Endothelial cell of umbilical vein (primary cell): ENCODE results near the gene CLCN3. TPM values are rescaled to one million over a fixed set of nuclear protein-coding genes. Genes with fewer than 3 reads are reported as not detected.

Source experiments
- BruUV-seq: library from RNA; stranded (reverse); fragments of 400-500 nt; replicated peaks from 2 replicates; lab custom pipeline; 2021; lab: Mats Ljungman, UMichigan
- CTCF ChIA-PET: fragments of 300-600, 350-600 bp; sonication (Branson Sonifier 250); formaldehyde crosslinking; loops from one replicate; lab custom pipeline; 2021; ENCODE audit warnings: antibody characterized with exemption, inconsistent platforms; lab: Charles Lee
- POLR2A ChIA-PET: fragments of 300-600, 350-600 bp; sonication (Branson Sonifier 250); formaldehyde crosslinking; loops from one replicate; lab custom pipeline; 2021; ENCODE audit warnings: antibody characterized with exemption, inconsistent platforms; lab: Charles Lee
- DNase-seq: peaks from one replicate; pipeline ENCODE4 v3.0.0-alpha.2; 2011; ENCODE audit warnings: low read depth, low spot score
- FAIRE-seq: peaks from 2 replicates; lab custom pipeline; 2011; peaks lifted over from hg19 to GRCh38; lab: Jason Lieb, UNC
- H2AFZ ChIP-seq: 2 replicates; pipeline ENCODE4 v1.6.0; 2012; ENCODE audit warnings: low read depth, low read length, control low read depth, inconsistent platforms
- H3K27ac ChIP-seq: 2 replicates; pipeline ENCODE4 v1.5.1; 2011; ENCODE audit warnings: low read depth, mild to moderate bottlenecking, control low read depth, low read length, moderate library complexity; ENCODE audit not compliant: insufficient read depth
- H3K27me3 ChIP-seq, 2 experiments: 2 replicates each; pipeline versions ENCODE4 v1.6.0 to v1.6.1; 2011; ENCODE audit warnings: low read length in 2 of 2, mixed read lengths in 1 of 2; ENCODE audit not compliant: control insufficient read depth in 2 of 2, insufficient read depth in 2 of 2
- H3K36me3 ChIP-seq, 2 experiments: 2 replicates in 1 of 2; 3 replicates in 1 of 2; pipeline ENCODE4 v1.5.1; 2011; ENCODE audit warnings: low read length in 2 of 2, mild to moderate bottlenecking in 1 of 2, moderate library complexity in 1 of 2; ENCODE audit not compliant: control insufficient read depth in 2 of 2, insufficient read depth in 2 of 2; ENCODE audit errors: extremely low read depth in 1 of 2
- H3K4me1 ChIP-seq: 3 replicates; pipeline ENCODE4 v1.5.1; 2011; ENCODE audit warnings: mild to moderate bottlenecking, low read length; ENCODE audit not compliant: control insufficient read depth, insufficient read depth; ENCODE audit errors: extremely low read depth
- H3K4me2 ChIP-seq: 2 replicates; pipeline ENCODE4 v1.6.1; 2011; ENCODE audit warnings: low read length, control low read depth, mixed read lengths; ENCODE audit not compliant: insufficient read depth
- H3K4me3 ChIP-seq, 3 experiments: fragments of 200-600 bp in 1 of 3; sonication (generic), shearing (Covaris generic) in 1 of 3; replicated peaks in 1 of 3; 2 replicates each; pipeline ENCODE4 v1.5.1; 2011 to 2016; ENCODE audit warnings: control low read depth in 3 of 3, low read length in 3 of 3, mild to moderate bottlenecking in 2 of 3, inconsistent platforms in 1 of 3, low read depth in 1 of 3, moderate library complexity in 1 of 3; ENCODE audit not compliant: insufficient read depth in 1 of 3
- H3K79me2 ChIP-seq: 2 replicates; pipeline ENCODE4 v1.6.0; 2012; ENCODE audit warnings: low read length, inconsistent platforms; ENCODE audit not compliant: control insufficient read depth, insufficient read depth
- H3K9ac ChIP-seq: replicated peaks from 2 replicates; pipeline ENCODE3; 2011; ENCODE audit warnings: low read length, control low read depth; ENCODE audit not compliant: insufficient read depth; ENCODE audit errors: extremely low read depth
- H3K9me1 ChIP-seq: replicated peaks from 3 replicates; pipeline ENCODE4 v1.6.0; 2011; ENCODE audit warnings: mild to moderate bottlenecking, low read length; ENCODE audit not compliant: control insufficient read depth, insufficient read depth; ENCODE audit errors: extremely low read depth
- H3K9me3 ChIP-seq: replicated peaks from 2 replicates; pipeline ENCODE4 v1.5.1; 2012; ENCODE audit warnings: low read length, inconsistent platforms; ENCODE audit not compliant: control insufficient read depth, insufficient read depth
- H4K20me1 ChIP-seq: replicated peaks from 2 replicates; pipeline ENCODE3; 2011; ENCODE audit warnings: mild to moderate bottlenecking, low read length; ENCODE audit not compliant: control insufficient read depth, insufficient read depth; ENCODE audit errors: extremely low read depth
- EZH2 ChIP-seq: IDR thresholded peaks from 2 replicates; pipeline ENCODE4 v1.6.1; 2012; ENCODE audit warnings: borderline replicate concordance, low read depth, mild to moderate bottlenecking, moderate library complexity, low read length, inconsistent platforms; ENCODE audit not compliant: severe bottlenecking
- FOS ChIP-seq: IDR thresholded peaks from 2 replicates; pipeline ENCODE4 v1.6.1; 2011; ENCODE audit warnings: mild to moderate bottlenecking, low read length, moderate library complexity, borderline replicate concordance; ENCODE audit not compliant: insufficient read depth
- GATA2 ChIP-seq: IDR thresholded peaks from 2 replicates; pipeline ENCODE4 v1.7.0; 2011; ENCODE audit warnings: low read depth, mild to moderate bottlenecking, moderate library complexity, mixed read lengths, low read length; ENCODE audit not compliant: insufficient read length, insufficient read depth
- JUN ChIP-seq: IDR thresholded peaks from 2 replicates; pipeline ENCODE4 v1.6.1; 2011; ENCODE audit warnings: borderline replicate concordance, low read depth; ENCODE audit not compliant: insufficient read length, insufficient read depth
- MYC ChIP-seq: IDR thresholded peaks from one replicate; pipeline ENCODE4 v1.6.1; 2011; ENCODE audit warnings: mild to moderate bottlenecking, low read depth, low read length
- POLR2A ChIP-seq: IDR thresholded peaks from 2 replicates; pipeline ENCODE4 v1.6.1; 2012; ENCODE audit warnings: low read depth, mild to moderate bottlenecking, control low read depth, low read length
- POLR2AphosphoS5 ChIP-seq: IDR thresholded peaks from 2 replicates; pipeline ENCODE4 v1.6.1; 2012; ENCODE audit warnings: low read depth, mild to moderate bottlenecking, control low read depth, low read length, moderate library complexity; ENCODE audit not compliant: insufficient read depth
- dilution Hi-C: fragments of 300-500 bp; cut with MboI; formaldehyde crosslinking; loops from one replicate; pipeline ENCODE4 v1.15.0; 2019; ENCODE audit warnings: low sequenced_read_pairs; ENCODE audit not compliant: extremely low pct_ligation_motif_present
- intact Hi-C: fragments of 100-400 bp; cut with micrococcal nuclease; formaldehyde crosslinking; loops from one replicate; pipeline ENCODE4 v1.10.0; 2022
- polyA plus RNA-seq, 4 experiments: library from polyadenylated mRNA; depleted of rRNA in 3 of 4; stranded (reverse) in 3 of 4; unstranded in 1 of 4; fragments of >200 nt; gene quantifications; 2 replicates each; pipeline versions ENCODE4 v1.2.1 to v1.2.3, GENCODE V29; 2011 to 2012; ENCODE audit warnings: missing spikeins in 1 of 4
- total RNA-seq: library from RNA; stranded (reverse); gene quantifications from 2 replicates; pipeline ENCODE4 v1.2.3, GENCODE V29; 2021
- TF ChIP-seq, protein P1 (sequence below): IDR thresholded peaks from 2 replicates; pipeline ENCODE4 v1.6.1; 2011; ENCODE audit not compliant: insufficient read depth, insufficient read length
- TF ChIP-seq, protein P2 (sequence below), 2 donors: IDR thresholded peaks; 1 replicate in 1 of 2; 2 replicates in 1 of 2; pipeline ENCODE4 v1.5.1; 2011; ENCODE audit warnings: low read length in 2 of 2, mild to moderate bottlenecking in 2 of 2, moderate library complexity in 2 of 2, control low read depth in 1 of 2, inconsistent platforms in 1 of 2, low read depth in 1 of 2; ENCODE audit not compliant: insufficient read depth in 1 of 2; ENCODE audit errors: extremely low read depth in 1 of 2

The CLCN3 gene
- total and polyA plus RNA-seq, 2 donors (not counting 3 experiments of a cell fraction or from before 2014, with no cell fraction given), result 16.5 to 51.4 TPM

DNA sequence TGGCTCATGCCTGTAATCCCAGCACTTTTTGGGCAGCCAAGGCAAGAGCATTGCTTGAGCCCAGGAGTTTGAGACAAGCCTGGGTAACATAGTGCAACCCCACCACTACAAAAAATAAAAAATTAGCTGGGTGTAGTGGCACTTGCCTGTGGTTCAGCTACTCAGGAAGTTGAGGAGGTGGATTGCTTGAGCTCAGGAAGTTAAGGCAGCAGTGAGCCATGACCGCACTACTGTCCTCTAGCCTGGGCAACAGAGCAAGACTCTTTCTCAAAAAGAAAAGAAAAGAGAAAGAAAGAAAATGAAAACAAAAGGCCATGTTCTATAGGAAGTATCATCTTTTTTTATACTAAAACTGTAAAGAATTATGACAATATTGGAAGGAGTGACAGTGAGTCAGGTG, 46.5 kb upstream of the CLCN3 start:
- Histone ChIP-seq H3K4me1 (no peaks in the 10 kb centered on the region), H3K36me3 (peaks cover 2 to 3% of the 10 kb centered on the region in 2 experiments), H3K79me2 (no peaks in the 10 kb centered on the region), H3K27ac (no peak overlapping the region), H2AFZ (no peak overlapping the region), H3K27me3 (no peaks in the 10 kb centered on the region), H3K9me1 (no peaks in the 10 kb centered on the region), H3K9ac (no peak overlapping the region), H3K9me3 (no peaks in the 10 kb centered on the region), H3K4me3 (no peak overlapping the region), H3K4me2 (no peak overlapping the region), H4K20me1 (no peaks in the 10 kb centered on the region)
- CTCF ChIA-PET, result no interaction called here
- no peak for FAIRE-seq
- no TSS peak for BruUV-seq
- intact Hi-C loops (no loop called here), dilution Hi-C loops (no loop called here)
- TF ChIP-seq MYC (no peak), POLR2A (no peak), POLR2AphosphoS5 (no peak), JUN (no peak), EZH2 (no peak), GATA2 (no peak), FOS (no peak)
- TF ChIP-seq, protein P1, sequence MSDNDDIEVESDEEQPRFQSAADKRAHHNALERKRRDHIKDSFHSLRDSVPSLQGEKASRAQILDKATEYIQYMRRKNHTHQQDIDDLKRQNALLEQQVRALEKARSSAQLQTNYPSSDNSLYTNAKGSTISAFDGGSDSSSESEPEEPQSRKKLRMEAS, result no peak
- TF ChIP-seq, protein P2, sequence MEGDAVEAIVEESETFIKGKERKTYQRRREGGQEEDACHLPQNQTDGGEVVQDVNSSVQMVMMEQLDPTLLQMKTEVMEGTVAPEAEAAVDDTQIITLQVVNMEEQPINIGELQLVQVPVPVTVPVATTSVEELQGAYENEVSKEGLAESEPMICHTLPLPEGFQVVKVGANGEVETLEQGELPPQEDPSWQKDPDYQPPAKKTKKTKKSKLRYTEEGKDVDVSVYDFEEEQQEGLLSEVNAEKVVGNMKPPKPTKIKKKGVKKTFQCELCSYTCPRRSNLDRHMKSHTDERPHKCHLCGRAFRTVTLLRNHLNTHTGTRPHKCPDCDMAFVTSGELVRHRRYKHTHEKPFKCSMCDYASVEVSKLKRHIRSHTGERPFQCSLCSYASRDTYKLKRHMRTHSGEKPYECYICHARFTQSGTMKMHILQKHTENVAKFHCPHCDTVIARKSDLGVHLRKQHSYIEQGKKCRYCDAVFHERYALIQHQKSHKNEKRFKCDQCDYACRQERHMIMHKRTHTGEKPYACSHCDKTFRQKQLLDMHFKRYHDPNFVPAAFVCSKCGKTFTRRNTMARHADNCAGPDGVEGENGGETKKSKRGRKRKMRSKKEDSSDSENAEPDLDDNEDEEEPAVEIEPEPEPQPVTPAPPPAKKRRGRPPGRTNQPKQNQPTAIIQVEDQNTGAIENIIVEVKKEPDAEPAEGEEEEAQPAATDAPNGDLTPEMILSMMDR (IDR thresholded peaks at IDR 0.05; ENCODE audit: extremely low read depth in 1 of 2, insufficient read depth in 1 of 2, low read depth in 1 of 2, low read length in 2 of 2), result no peak
- POLR2A ChIA-PET, result no interaction called here
- DNase-seq, result no peak
